Measurements from ENCODE around the gene KLK8.

KLK8 gene

DNA sequence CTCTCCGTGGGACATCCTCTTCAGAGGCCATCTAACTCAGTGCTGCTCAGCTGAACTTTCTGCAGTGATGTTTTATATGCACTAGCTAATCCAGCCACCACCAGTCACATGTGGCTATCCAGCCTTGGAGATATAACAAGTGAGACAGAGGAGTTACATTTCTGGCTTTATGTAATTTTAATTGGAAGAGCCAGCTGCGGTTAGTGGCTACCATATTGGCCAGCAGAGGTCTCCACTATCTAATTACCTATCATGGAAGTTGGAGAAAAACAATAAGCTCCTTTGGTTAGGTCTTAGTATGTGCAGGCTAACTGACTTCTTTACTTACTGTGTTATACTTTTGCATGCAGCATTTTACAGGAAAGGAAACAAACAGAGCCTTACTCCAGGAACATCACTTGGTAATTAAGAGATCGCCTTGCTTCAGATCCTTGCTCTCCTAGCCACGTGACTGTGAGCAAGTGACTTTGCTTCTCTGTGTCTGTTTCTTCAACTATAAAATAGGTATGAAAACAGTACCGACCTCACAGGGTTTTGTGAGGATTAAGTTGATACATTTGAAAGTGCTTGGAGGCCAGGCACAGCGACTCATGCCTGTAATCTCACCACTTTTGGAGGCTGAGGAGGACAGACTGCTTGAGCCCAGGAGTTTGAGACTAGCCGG lies 19.7 kb upstream of the KLK8 start:
- in situ Hi-C loops (cut with HindIII; ENCODE audit: low sequenced_read_pairs): no loop called here
- peak; percentile 12 for DNase-seq (ENCODE audit: low read depth)
- no peak overlapping the region for H3K4me3 ChIP-seq (ENCODE audit: low read depth, low read length)
- TF ChIP-seq, protein P1, sequence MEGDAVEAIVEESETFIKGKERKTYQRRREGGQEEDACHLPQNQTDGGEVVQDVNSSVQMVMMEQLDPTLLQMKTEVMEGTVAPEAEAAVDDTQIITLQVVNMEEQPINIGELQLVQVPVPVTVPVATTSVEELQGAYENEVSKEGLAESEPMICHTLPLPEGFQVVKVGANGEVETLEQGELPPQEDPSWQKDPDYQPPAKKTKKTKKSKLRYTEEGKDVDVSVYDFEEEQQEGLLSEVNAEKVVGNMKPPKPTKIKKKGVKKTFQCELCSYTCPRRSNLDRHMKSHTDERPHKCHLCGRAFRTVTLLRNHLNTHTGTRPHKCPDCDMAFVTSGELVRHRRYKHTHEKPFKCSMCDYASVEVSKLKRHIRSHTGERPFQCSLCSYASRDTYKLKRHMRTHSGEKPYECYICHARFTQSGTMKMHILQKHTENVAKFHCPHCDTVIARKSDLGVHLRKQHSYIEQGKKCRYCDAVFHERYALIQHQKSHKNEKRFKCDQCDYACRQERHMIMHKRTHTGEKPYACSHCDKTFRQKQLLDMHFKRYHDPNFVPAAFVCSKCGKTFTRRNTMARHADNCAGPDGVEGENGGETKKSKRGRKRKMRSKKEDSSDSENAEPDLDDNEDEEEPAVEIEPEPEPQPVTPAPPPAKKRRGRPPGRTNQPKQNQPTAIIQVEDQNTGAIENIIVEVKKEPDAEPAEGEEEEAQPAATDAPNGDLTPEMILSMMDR (IDR thresholded peaks at IDR 0.05; ENCODE audit: low read depth, low read length, missing control alignments): peak; percentile 63

DNA sequence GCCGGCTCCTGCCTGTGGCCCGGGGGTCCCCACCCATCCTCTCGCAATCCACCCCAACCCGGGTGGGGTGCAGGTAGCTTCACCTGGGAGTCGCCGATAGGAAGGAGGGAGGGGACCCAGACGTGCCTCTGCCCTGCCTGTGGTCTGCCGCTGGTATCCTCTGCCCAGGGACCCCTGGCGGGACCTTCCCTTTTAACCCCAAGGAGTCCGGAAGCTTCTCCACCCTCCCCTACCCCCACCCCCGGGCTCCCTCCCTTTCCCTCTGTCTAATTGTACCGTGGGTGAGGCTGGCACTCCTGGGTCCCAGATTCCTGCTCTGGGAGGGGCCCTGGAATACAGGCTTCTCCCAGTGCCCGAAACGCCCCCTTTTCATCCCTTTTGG lies 18.1 kb upstream of the KLK8 start, which contains the start of gene KLK10:
Gene KLK10 (minus strand): TSS at position 166 of the 382 bp plus-strand sequence. CDS start 579 bp downstream, outside the sequence.
- no peak within 1 kb of the TSS for H3K4me3 ChIP-seq (ENCODE audit: low read depth, low read length)
- TF ChIP-seq, protein P1 (IDR thresholded peaks at IDR 0.05; ENCODE audit: low read depth, low read length, missing control alignments): no peak
- in situ Hi-C loops (cut with HindIII; ENCODE audit: low sequenced_read_pairs): no loop called here
- DNase-seq (ENCODE audit: low read depth): no peak

DNA sequence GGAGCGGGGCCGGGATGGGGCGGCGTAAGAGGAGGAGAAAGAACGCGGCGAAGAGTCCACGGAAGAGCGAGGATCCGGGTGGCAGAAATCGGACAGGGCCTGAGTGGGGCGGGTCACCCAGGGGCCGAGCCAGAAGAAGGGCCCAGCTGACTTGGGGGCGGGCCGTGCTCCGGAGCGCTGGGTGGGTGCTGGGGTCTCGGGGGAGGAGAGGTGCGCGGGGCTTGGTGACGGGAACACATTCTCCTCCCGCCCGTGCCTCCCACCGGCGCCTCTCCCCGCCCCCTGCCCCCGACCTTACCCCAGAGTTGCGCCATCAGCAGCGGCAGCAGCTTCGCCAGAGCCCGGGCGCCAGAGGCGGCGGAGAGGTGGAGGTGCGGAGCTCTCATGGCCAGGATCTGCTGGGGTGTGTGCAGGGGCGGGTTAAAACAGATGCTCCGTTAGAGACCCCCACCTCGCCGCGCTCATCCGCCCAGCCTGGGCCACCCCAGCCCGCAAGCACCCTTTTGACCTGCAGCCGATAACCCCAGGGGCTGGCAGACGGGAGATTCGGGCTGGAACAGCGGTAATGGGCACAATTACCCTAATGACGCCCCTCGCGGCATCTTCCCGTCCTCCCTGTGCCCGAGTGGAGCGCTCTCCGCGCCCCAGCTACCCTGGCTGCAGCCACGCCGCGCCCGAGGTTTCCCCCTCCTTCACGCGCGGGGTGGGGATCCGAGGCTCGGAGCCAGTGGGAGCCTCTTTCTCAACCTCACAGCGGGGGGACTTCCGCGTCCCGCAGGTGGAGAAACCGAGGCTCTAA lies 17.5 kb upstream of the KLK8 start:
- DNase-seq (ENCODE audit: low read depth): no peak
- in situ Hi-C loops (cut with HindIII; ENCODE audit: low sequenced_read_pairs): no loop called here
- TF ChIP-seq, protein P1 (IDR thresholded peaks at IDR 0.05; ENCODE audit: low read depth, low read length, missing control alignments): no peak
- no peak overlapping the region for H3K4me3 ChIP-seq (ENCODE audit: low read depth, low read length)

DNA sequence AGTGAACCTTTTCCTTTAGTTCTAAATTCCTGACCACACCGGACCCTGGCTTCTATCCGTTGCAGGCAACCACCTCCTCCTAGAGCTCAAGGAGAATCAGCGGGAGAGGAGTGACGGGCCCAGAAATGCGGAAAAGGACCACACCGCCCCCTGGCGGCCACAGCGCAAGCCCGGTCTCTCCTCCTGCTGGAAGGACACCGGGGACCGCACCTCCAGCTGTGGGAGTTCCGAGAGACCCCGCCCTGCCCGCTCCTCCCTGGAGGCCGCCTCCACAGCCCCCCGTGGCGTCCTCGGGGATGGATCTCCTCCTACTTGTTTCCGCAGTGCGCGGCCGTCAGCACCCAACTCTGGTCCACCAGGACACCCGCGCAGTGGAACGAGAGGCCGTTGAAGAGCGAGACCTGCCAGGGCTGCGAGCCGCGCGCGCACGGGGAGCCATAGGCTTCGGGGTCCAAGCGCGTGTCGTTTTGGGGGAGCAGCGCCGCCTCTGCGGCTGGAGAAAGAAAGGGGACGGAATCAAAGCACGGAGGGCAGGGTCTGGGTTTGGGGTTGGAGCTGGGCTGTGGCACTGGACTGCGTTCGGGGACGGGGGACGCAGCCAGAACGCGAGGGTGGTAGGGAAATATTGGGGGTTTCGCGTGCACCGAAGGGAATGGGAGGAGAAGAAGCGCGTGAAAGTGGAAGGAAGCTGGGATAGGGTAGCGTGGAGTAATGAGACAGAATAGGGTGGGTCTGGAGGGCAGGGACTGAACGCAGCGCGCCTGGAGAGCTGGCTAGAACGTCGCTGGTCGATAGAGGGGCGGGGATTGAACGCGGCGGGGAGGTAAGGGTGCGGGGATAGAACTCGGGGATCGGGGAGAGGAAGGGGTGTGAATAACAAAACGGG lies 15.6 kb upstream of the KLK8 start:
- in situ Hi-C loops (cut with HindIII; ENCODE audit: low sequenced_read_pairs): no loop called here
- H3K4me3 ChIP-seq (ENCODE audit: low read depth, low read length): no peak overlapping the region
- TF ChIP-seq, protein P1 (IDR thresholded peaks at IDR 0.05; ENCODE audit: low read depth, low read length, missing control alignments): peak; percentile 44
- no peak for DNase-seq (ENCODE audit: low read depth)

DNA sequence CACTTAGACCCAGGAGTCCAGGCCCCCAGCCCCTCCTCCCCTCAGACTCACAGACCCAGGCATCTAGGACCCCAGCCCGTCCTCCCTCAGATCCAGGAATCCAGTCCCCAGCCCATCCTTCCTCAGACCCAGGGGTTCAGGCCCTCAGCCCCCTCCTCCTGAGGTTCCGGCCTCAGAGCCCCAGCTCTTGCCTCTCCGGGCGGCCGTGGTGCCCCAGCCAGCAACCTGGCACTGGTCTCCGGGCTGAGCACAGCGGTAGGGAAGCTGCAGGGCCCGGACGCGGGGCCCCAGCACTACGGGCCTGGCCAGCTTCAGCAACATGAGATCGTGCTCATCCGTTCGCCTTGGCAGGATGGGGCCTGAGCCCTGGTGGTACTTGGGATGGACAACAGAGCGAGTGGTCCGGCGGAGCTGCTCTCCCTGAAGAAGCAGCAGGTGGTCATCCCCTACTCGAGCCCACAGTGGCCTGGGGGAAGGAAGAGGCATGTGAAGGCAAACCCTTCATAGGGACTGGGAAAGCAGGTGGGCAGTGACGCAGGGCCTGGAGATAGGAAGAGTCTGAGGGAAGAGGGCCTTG lies 14.4 kb upstream of the KLK8 start:
- TF ChIP-seq, protein P1 (IDR thresholded peaks at IDR 0.05; ENCODE audit: low read depth, low read length, missing control alignments): no peak
- no peak for DNase-seq (ENCODE audit: low read depth)
- H3K4me3 ChIP-seq (ENCODE audit: low read depth, low read length): no peak overlapping the region
- in situ Hi-C loops (cut with HindIII; ENCODE audit: low sequenced_read_pairs): no loop called here

DNA sequence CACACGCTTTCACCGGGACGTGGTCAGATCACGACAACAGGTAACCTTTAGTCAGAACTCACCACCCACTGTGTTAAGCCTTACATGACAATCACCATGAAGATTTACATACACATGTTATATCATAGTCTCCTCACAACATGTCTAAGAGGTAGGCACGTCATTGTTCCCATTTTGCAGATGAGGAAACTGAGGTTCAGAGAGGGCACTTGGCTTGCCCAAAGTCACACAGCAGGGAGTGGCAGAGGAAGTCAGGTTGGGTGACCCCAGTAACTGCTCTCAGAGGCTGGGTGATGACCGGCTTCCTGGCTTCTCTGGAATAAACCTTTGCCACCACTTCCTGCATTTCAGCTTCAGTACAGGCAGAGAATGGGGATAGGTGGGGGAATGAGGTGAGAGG lies 12.8 kb upstream of the KLK8 start:
- H3K4me3 ChIP-seq (ENCODE audit: low read depth, low read length): no peak overlapping the region
- DNase-seq (ENCODE audit: low read depth): no peak
- in situ Hi-C loops (cut with HindIII; ENCODE audit: low sequenced_read_pairs): no loop called here
- TF ChIP-seq, protein P1 (IDR thresholded peaks at IDR 0.05; ENCODE audit: low read depth, low read length, missing control alignments): no peak
